ENCODE data around the gene HCAR3.
"Not testable (repeated sequence)": the region's sequence is repeated elsewhere in the genome, so short reads cannot be mapped to it uniquely, and the experiment has no call there.

HCAR3 gene

GRCh38 chr12:122721057-122721545 lies 4.5 kb upstream of the HCAR3 start:
- DNase-seq: no peak

- not testable (repeated sequence) for DNase-seq
These were observed 1.4 kb downstream of the HCAR3 start for GRCh38 chr12:122715211-122715610.

GRCh38 chr12:122713491-122714188 lies 3.0 kb downstream of the HCAR3 start:
- DNase-seq: not testable (repeated sequence)

DNA sequence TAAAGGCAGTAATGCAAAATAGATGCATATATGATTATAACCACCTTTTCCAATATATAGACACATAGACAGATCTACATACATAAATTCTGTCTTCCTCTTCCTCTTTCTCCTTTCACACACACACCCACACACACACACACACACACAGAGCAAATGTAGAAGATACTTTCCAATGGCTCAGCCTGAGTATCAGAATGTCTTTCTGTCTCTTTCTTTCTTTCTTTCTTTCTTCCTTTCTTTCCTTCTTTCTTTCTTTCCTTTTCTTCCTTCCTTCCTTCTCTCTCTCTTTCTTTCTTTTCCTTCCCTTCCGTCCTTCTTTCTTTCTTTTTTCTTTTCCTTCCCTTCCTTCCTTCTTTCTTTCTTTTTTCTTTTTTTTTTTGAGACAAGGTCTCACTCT lies 5.3 kb downstream of the HCAR3 start:
- DNase-seq: not testable (repeated sequence)

DNA sequence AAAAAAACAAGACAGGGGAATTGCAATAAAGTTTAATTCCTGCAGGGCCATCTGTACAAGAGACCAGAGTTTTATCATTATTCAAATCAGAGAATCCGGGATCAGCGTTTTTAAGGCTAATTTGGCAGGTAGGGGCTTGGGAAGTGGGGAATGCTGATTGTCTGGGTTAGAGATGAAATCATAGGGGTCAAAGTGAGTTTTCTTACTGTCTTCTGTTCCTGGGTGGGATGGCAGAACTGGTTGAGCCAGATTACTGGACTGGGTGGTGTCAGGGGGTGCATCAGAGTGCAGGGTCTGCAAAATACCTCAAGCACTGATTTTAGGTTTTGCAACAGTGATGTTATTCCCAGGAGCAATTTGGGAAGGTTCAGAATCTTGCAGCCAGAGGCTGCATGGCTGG lies 6.3 kb downstream of the HCAR3 start:
- not testable (repeated sequence) for DNase-seq

GRCh38 chr12:122709287-122709686 lies 7.3 kb downstream of the HCAR3 start:
- not testable (repeated sequence) for DNase-seq

DNA sequence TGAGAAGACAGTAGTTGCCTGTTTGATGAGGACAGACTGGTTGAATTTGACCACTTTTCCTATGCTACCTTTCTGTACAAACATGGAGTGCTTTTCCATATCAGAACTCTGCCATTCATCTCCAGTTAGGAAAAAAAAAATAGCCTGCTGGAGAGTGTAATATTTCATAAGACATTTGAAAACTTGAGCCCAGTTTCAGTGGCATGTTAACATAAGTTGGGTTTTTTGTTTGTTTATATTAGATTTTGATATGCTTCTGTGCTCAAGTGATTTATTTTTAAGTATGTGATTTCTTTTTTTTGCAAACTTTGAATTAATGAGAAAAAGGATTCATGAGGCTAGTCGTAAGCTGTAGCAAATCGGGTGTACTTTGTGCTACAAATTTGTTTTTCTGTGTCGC lies 12.8 kb downstream of the HCAR3 start:
- not testable (repeated sequence) for DNase-seq

DNA sequence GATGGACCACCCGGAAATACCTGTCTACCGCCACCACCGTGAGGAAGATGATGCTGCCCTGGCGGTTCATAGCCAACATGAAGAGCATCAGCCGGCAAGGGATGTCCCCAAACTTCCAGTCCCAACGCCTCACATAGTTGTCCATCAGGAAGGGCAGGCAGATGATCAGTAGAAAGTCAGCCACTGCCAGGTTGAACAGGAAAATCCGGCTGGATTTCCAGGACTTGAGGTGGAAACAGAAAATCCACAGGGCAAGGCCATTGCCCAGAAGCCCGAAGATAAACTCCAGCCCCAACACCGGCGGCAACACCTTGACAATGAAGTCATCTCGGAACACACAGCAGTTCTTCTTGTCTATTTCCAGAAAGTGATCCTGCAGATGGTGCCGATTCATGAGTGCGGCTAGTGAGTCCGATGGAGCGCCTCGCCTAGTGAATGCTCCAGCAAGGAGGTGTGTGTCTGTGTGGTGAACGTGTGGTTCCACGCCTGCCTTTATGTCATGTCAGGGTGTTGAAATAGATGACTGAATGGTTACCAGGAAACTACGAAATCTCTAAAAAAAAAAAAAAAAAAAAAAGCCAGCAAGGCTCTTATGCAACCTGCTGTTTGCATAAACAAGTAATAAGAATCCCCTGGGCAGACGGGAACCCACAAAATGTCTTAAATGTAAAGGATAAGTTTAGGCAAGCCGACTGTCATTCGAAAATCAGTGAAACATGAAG lies 13.6 kb downstream of the HCAR3 start, which contains the start of gene HCAR2:
HCAR2 (minus strand) TSS at position 468 of the 722 bp plus-strand sequence; CDS start at position 394, 74 bp downstream.
- not testable (repeated sequence) for DNase-seq

DNA sequence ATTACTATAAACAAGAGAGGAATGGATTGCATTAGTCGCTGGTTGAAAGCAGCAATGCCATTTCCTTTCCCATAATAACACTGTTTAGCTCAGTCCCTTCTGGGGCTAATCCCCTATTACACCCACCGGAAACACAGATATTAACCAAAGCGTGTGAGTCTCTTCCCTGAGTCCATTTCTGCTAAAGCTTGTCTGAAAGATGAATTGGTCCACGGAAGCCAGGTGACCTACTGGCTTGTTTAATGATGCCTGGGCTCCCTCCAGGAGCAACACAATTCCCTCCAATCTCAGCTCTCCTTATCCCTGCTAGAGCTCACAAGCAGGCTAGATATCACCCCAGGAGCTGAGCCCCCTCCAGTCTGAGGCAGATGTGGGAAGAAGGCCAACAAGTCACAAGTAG lies 15.1 kb downstream of the HCAR3 start:
- DNase-seq: not testable (repeated sequence)

GRCh38 chr12:122700038-122700710 lies 16.4 kb downstream of the HCAR3 start:
- DNase-seq: not testable (repeated sequence)

- DNase-seq: not testable (repeated sequence)
These were observed 19.7 kb downstream of the HCAR3 start for GRCh38 chr12:122696922-122697321.

- no peak for DNase-seq
These were observed 25.0 kb downstream of the HCAR3 start for GRCh38 chr12:122691566-122691965.

DNA sequence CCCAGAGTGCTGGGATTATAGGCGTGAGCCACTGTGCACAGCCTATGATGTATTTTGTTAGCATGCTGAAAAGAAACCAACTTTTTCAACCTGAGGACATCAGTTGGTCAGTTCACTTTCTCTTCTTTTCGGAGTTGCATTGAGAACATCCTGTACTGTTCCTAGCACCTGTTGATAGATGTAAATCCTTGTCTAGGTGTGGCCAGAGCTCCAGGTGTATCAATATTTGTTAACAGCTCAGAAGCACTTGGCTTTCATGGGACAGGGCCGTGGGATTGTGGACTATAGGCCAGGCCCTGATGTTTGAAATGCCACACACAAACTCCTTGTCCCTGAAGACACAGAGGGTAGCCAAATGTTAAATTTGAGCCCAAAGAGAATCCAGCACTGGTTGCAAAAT lies 28.3 kb downstream of the HCAR3 start:
- no peak for DNase-seq

GRCh38 chr12:122687086-122687485 lies 29.5 kb downstream of the HCAR3 start:
- DNase-seq: no peak

DNA sequence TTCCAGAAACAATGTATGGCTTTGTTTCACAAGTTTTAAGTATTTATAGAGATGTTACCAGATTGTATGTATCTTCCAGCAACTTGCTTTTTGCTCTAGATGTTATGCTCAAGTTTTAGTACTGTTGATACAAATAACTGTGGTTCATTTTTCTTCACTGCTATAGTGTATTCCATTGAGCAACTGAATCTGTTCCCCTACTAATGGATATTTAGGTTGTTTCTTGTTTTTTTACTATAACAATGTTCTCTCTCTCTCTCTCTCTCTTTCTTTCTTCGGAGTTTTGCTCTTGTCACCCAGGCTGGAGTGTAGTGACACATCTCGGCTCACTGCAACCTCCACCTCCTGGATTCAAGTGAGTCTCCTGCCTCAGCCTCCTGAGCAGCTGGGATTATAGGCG lies 30.1 kb downstream of the HCAR3 start:
- no peak for DNase-seq

DNA sequence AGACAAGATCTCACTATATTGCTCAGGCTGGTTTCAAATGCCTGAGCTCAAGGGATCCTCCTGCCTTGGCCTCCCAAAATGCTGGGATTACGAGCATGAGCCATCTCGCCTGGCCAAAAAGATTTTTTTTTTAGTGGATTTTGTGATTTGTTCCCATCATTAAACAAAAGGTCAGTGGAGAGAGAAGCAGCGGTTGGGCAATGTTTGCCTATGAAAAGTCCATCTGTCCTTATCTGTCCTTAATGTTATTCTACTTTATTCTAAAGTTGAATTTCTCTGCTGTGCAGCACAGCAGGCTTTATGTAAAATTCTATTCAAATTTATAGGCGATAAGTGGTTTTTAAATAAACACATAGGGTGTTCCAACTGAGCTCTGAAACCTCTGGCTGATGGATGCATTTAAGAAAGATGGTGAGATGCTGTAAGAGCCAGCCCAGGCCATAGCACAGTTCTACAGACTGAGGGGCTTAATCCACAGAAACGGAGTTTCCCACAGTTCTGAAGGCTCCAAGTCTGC lies 32.3 kb downstream of the HCAR3 start:
- DNase-seq: no peak

DNA sequence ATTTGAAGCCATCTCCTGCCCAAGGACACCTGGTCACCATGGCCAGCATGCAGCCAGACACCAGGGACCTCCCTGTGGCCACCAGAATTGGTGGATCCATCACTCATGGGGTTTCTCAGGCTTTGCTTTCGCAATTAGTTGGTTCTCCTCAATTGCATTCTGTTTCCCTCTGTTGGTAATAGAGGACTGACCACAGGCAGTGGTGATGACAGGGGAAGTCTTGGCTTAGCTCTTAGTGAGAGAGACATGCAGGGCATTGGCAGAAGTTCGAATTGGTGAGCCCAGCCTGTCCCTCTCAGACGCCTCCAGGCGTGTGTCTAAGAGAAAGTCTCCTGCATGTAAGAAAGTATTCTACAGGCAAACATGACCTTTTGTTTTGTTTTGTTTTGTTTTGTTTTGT lies 34.8 kb downstream of the HCAR3 start:
- DNase-seq: no peak

GRCh38 chr12:122680989-122681388 lies 35.6 kb downstream of the HCAR3 start:
- DNase-seq: not testable (repeated sequence)

DNA sequence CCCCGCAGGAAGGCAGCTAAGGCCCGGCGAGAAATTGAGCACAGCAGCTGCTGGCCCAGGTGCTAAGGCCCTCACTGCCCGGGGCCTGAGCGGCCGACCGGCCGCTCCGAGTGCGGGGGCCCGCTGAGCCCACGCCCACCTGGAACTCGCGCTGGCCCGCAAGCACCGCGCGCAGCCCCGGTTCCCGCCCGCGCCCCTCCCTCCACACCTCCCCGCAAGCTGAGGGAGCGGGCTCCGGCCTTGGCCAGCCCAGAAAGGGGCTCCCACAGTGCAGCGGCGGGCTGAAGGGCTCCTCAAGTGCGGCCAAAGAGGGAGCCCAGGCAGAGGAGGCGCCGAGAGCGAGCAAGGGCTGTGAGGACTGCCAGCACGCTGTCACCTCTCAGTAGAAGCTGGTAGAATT lies 39.8 kb downstream of the HCAR3 start:
- not testable (repeated sequence) for DNase-seq

- not testable (repeated sequence) for DNase-seq
These were observed 40.6 kb downstream of the HCAR3 start for GRCh38 chr12:122676015-122676414.

GRCh38 chr12:122672515-122672914 lies 44.1 kb downstream of the HCAR3 start:
- no peak for DNase-seq

GRCh38 chr12:122669397-122670070 lies 47.1 kb downstream of the HCAR3 start:
- DNase-seq: no peak

DNA sequence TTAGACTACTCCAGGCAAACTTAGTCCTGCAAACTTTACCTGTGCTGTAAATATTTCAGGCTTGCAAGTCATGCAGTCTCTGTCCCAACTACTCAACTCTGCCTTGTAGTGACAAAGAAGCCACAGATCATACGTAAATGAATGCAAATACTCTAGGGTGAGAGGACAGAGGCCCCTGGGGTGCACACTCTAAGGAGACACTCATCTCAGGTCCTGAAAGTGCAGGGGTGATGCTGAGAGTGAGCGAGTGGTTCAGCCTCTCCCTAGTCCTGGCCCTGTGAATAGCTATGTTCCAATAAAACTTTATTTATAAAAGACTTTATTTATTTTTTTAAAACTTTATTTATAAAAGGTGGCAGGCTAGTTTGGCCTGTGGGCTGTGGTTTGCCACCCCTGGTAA lies 48.3 kb downstream of the HCAR3 start:
- DNase-seq: no peak

All from effector CD4-positive, alpha-beta T cell (primary cell).